Dedifferentiated amniotic fluid mesenchymal stem cell (primary cell): ENCODE results near the gene OPN1LW.
"Not testable (repeated sequence)": the region's sequence is repeated elsewhere in the genome, so short reads cannot be mapped to it uniquely, and the experiment has no call there.

Experiments
- DNase-seq: peaks from one replicate; pipeline ENCODE4 v3.0.0-alpha.2; 2016; ENCODE audit errors: extremely low spot score

Gene OPN1LW

DNA sequence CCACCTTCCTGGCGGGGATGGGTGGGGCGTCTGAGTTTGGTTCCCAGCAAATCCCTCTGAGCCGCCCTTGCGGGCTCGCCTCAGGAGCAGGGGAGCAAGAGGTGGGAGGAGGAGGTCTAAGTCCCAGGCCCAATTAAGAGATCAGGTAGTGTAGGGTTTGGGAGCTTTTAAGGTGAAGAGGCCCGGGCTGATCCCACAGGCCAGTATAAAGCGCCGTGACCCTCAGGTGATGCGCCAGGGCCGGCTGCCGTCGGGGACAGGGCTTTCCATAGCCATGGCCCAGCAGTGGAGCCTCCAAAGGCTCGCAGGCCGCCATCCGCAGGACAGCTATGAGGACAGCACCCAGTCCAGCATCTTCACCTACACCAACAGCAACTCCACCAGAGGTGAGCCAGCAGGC lies at the start of gene OPN1LW:
Gene OPN1LW (plus strand): TSS at position 234 of the 400 bp plus-strand sequence. CDS start 41 bp downstream, at position 275.
- not testable (repeated sequence) for DNase-seq

DNA sequence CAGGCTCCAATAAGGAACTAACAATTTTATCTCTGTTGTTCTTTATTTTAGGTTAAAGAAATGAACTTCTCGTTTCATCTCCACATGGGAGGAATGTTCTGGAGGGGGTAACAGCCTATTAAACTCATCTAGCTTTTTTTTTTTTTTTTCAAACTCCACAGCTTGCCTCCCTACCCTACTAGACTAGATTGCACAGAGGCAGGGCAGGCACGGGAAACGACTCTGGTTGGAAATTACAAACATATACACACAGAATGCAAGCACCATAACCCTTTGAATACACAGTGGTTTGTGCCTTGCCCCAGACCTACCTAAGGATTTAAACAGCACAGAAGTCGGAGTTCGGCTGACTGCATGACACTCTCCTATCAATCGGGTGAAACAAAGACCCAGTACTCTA lies 49.2 kb upstream of the OPN1LW start:
- no peak for DNase-seq

DNA sequence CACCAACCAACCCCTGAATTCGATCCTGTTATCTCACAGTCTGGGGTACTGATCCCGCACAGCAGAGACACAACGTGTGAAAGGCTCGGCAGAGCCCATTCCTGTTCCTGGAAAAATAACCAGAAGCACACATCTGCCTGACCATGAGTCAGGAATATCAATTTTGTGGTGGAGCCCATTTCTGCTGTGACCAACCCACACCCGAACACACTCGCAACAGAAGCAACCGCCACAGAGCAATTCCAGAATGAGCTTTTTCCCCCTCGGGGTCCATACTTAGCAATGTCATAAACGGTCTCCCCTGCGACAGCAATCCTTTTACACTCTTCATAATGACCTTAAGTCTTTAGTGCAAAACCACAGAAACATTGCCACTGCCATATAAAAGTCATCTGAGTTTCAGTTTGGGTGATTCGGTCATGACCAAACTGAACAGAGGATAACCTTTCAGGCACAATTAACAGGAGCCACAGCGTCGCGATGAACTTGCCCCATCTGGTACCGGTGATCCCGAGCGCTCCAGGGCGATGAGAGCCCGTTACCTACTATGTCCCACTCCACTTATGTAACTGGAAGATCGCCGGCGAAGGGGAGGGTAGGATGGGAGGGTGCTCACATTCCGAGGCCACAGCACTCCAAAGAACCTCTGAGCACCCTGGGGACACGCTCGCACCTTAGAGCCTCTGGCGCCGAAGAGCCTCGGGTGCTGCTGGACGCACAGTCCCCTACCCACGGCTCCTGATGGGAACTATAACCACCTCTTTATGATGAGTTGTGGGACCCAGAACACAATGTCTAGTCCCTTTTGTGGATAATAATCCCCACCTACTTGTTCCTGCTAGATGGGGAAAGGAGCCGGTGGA lies 47.7 kb upstream of the OPN1LW start:
- no peak for DNase-seq

DNA sequence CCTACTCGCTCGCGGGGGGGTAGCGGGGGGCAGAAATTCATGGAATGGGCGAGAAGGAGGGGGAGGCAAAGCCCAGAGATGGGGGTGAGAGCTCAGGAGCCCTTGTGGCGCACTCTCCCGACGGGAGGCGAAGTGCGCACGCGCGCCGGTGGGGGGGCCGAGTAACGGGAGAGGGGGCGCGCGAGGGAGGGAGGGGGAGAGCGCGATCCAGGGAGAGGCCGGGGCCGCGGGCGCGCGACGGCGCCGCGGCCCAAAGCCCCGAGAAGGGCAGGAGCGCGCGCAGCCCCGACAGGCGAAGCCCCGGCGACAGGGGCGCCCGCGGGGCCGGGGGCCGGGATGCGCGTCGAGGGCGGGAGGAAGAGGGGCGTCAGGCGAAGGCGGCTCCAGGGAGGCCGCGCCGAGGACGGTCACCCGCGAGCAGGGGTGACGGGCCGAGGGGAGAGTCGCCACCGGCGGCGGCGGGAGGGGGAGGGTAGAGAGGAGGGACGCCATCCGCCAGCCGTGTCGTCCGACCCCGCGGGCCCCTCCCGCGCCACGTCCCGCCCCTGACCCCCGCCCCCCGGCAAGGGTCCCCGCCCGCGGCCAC lies 46.9 kb upstream of the OPN1LW start:
- peak; percentile 32 for DNase-seq

DNA sequence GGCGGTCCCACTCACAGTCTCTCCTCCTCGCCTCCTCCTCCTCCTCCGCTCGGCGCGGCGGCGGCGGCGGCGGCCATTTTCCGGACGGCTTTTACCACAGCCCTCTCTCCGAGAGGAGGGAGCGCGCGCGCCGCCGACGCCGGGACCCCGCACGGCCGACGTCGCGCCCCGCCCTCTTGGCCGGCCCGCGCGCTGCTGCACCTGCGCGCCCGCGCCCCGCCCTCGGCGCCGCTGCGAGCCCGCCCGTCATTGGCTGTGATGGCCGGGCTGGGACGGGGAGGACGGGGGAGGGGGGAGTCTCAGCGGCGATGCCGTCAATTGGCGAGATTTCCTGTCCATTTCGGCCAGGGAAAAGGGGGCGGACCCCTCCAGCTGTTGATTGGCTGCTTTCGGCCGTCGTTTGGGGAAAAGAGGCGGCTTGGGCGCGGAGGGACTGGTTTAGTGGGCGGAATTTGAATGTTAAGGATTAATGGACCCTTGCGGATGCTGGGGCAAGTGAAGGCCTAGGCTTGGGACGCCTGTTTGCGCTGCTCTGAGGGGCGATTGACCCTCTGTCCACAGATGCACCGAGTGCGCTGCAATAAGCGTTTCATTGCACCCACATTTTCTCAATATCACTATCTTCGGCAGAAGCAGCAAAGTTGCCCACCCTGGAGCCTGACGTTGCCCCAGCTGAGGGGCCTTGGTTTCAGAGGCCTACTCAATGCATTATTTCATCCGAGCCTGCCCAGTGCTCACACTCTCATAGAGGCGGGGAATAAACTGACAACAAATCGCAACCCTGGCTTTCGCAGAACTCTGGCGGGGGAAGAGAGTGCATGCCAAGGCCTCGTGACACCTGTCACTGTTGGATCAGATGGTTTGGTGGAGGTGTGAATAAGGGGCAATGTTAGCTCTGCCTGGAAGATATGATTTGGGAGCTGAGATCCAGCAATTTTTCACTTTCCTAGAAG lies 46.2 kb upstream of the OPN1LW start, which contains the start of gene MECP2:
Gene MECP2 (minus strand): TSS at position 129 of the 953 bp plus-strand sequence.
- peak; percentile 79 for DNase-seq

DNA sequence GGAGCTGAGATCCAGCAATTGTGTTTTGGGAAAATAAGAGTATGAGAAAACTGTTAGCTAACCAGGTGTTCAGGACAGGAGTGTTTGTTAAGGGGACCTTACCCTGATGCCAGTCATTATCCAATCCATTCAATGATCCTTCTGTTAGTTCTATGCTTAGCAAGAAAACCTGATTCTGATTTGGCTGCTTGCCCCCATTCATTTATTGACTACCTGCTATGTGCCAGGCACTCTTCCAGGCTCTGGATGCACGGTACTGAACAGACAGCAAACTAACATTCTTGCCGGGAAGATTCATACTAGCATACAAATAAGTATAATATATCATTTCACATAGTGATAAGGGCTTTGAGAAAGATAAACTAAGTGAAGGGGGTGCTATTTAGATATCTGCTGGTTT lies 45.5 kb upstream of the OPN1LW start:
- DNase-seq: no peak

DNA sequence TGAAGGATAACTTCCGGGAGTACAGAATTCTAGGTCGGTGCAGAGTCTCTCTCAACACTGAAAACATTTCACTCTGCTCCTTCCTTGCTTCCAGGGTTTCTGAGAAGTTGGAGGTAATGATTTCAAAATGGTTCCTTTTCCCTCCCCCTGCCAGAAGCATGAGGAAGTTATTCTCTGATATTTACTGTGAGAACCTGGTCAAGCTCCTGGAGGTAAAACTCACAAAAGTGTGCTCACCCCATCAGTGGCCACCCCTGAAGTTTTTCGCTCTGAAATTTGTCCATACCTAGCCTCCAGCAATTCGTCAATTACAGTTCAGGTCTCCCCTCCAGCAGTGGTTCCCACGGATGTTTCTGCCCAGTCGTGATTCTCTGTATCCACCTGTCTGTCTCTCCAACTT lies 30.3 kb upstream of the OPN1LW start:
- DNase-seq: no peak

DNA sequence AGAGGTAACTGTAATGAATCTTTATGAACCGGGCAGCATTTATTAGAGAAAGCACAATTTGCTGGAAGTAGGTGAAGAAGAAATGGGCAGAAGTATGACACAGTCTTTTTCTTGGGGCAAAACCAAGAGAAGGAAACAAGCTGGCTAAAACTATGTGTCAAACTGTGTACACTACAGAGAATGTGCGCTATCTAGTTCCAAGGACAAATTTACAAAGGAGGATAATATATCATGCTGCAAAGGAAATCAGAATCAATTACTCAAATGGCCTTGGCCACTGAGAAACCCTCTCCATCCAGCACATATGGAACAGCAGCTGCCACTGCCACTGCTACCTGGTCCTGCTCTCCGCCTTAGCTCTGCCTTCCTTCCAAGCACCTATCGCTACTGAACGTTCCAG lies 29.4 kb upstream of the OPN1LW start:
- DNase-seq: no peak

DNA sequence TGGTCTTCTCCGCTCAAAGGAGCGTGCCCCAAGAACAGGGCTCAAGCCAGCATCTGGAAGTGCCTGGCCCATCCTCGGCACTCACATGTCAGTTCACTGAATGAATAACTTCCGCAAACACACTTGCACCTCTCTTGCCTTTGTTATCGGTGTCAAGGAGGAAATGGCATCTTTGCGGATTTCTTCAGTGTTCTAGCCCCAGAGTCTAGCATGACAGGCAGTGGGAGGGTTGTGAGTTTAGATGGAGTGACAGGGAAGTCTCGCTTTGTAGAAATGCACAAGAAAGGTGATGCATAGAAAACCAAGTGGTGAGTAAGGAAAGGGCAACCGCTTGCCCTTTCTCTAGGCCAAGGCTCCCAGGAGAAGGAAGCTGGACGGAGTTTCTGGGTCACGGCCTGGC lies 29.0 kb upstream of the OPN1LW start:
- no peak for DNase-seq

DNA sequence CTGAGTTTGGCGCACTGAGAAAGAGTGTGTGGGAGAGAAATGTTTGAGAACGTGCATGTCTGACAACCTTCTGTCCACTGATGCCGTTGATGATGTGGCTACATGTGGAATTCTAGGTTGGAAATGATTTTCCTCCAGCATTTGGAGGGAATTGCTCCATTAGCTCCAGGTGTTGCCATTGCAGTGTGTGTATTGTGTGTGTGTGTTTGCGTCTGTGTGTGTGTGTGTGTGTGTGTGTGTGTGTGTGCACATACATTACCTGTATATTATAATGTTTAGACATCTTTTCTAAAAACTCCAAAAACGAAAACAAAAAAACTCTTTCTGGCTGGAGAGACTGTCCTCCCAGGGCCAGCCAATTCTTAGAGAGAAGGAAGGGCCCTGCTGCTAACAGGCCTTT lies 28.3 kb upstream of the OPN1LW start:
- DNase-seq: no peak

DNA sequence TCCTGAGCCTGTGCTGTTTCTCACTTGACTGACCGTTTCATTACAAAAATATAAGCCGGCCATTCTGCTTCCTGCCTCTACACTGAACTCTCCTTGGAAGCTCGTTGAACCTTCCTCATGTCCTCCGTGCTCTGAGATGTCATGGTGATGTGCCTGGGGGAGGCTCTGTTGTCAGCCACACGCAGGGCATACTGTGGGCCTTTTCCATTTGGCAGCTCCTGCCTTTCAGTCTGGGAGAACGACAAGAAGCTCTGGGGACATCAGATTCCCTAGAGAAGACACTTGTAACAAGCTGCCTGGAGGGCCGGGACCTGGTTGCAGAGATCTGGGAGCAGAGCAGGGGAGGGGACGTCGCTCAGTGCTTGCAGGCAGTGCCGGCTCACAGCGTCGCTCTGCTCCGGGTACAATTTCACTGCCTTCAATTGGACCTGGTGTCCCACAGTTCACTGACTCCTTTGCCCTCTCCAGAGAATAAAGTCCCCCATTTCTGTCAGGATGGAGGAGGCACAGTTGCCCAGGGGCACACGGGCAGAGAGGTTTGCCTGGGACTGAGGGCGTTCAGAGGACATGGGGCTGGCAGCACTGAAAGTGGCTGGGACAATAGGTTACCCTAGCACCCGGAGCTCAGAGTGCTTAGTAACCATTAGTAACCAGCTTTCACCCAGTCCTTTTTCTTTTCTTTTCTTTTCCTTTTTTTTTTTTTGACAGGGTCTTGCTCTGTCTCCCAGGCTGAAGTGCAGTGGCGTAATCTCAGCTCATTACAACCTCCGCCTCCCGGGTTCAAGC lies 27.4 kb upstream of the OPN1LW start:
- DNase-seq: no peak

DNA sequence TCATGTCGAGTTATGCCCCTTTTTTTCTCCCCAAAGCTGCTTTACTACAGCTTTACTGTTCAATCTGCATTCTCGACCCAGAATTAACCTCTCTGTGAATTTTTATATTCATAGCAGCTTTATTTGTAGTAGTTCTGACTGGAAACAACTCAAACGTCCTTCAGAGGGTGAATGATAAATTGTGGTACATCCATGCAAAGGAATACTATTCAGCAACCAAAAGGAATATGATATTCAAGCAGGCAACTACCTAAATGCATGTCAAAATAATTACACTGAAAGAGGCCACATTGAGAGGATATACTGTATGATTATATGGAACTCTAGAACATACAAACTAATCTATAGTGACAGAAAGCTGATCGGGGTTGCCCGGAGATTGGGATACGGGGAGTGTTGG lies 26.5 kb upstream of the OPN1LW start:
- no peak for DNase-seq

DNA sequence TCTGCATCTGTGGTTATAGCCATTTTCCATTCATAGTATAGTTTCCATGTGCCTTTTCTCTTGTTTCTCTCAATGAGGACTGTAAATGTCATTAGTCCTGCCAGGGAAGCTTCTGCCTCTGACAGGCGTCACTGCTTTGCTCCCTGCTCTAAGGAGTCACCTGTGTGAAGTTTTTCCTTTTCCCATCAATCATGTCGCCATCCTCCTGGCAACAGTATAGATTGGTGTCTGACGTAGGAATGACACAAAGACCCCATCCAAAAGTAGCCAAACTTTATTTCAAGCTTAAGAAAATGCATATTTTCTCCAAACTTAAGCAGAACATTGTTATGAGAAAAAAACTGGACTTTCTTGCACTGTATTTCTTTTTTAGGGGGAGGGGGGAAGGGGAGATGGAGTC lies 23.5 kb upstream of the OPN1LW start:
- DNase-seq: no peak

DNA sequence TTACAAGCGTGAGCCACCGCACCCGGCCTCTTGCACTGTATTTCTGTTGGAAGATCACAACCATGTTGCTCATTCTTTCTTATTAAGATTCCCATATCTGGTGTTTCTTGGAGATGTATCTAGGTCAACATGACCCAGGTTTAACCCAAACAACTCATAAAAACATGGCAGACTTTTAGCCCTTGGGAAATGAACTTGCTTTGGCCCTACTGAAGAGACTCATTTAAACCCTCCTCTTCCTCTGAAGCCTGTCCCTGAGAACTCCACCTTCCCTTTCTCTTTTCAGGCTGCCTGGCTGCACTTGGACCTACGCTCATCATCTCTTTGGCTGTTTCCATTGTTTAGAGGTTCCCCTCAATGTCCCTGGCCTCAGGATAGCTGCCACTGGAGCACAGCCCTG lies 22.8 kb upstream of the OPN1LW start:
- no peak for DNase-seq

DNA sequence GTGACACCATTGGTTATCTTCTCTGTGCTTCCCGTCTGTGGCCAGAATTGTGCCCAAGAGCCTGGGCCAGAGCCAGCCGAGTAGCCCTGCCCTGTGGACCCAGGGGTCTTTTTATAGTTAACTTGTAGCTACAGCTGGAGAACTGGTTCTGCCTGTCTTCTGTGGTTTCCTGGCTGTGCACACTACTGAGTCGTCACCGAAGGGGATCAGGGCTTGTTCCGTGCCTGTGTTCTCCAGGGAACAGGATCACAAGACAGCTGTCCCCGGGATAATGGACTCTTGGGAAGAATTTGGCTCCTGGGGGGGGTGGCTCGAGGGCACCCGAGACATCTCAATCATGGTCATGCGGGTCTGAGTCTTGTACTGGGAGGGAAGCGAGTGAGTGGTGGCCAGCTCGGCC lies 22.1 kb upstream of the OPN1LW start:
- DNase-seq: no peak

DNA sequence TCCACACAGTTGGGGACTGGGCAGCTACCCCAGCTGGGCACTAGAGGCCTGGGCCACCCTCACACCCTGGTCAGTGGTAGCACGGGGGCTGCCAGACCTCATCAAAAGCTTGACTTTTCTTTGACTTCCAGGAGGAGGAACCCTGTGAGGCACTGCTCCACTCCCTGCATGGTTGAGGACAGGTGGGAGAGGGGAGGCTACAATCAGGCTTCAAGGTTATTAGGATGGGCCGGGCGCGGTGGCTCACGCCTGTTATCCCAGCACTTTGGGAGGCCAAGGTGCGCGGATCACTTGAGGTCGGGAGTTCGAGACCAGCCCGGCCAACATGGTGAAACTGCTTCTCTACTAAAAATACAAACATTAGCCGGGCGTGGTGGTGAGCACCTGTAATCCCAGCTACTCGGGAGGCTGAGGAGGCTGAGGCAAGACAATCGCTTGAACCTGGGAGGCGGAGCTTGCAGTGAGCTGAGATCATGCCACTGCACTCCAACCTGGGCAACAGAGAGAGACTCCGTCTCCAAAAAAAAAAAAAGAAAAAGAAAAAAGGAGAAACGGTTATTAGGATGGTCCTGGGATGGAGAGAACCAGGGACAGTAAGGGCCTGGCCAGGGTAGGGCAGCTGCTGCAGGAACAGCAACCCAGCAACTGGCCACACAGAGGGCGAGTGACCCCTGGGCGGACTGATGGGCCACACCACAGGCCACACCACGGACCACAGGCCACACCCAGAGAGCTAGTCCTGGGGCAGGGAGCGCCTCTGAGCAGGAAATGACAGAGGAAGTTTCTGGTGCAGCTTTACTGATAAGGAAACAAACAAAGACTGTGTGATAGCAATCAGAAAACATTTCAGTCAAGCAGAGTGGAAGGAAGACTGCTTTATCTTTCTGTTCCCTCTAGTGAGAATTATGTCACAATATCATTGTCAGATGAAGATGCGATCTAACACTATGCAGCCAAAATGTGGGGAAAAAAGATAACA lies 20.5 kb upstream of the OPN1LW start:
- DNase-seq: no peak

DNA sequence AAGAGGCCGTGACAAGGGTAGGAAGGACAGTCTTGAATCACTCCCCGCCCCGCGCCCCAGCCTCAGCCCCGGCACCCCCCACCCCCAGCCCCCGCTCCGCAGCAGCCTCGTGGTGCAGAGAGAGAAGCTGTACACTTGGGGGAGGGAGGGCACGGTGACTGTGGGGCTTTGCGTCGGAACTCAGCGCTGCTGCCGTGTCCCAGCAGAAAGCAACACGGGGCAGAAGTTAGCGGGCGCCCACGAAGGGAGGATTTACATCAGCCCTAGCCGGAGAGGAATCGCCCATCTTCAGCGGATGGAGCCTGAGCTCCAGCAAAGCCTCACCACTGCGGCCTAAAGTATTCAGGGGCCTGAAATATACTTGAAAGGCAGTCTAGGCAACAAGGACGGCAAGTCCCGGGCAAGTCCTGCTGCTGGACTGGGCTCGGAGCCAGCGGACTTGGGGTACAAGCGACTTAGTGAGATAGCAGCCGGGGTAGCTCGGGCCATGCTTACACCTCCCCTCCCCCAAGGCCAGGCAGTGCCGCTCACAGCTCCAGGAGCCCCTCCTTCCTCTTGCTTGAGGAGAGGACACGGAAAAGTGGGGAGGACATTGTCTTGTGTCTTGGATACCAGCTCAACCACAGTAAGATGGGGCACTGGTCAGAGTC lies 18.5 kb upstream of the OPN1LW start:
- no peak for DNase-seq

DNA sequence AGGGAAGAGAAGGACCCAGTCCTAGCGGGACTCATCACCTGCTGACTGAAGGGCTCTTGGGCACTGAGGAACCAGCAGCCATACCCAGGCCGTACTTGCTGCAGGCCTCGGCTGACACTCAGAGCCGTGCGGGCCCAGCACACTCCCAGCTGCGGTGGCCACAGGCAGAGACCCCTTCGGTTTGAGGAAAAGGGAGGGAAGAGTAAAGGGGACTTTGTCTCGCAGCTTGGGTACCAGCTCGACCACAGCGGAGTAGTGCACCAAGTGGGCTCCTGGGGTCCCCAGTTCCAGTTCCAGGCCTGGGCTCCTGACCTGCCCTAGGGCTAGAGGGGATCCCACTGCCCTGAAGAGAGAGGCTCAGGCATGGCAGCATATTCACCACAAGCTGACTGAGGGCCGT lies 17.9 kb upstream of the OPN1LW start:
- DNase-seq: no peak

DNA sequence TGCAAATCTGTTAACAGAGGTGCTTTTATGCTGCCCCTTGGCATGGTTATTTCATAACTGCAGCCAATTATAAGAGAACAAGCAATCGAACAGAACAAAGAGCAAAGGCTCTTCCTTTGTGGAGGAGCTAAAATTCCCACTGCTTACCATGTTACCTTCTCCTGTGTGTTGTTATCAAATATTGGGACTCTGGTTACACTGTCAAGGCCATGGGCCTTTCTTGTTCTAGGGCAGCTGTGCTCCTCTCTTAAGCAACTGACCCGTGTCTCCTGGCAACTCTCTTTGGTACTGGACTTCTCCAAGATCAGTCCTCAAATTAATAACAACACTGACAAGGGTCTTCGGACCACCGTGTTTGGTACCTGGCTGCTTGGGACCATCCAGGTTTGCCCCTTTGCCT lies 12.1 kb upstream of the OPN1LW start:
- DNase-seq: no peak

DNA sequence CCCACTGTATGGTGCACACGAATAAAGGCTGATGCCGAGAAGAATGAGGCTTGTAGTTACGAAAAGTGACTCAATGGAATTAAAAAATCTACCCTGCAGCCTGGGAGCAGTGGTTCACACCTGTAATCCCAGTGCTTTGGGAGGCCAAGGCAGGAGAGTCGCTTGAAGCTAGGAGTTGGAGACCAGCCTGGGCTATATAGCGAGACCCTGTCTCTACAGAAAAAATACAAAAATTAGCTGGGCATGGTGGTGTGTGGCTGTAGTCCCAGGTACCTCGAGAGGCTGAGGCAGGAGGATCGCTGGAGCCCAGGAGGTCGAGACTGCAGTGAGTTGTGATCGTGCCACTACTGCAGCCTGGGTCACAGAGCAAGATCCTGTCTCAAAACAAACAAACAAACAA lies 11.7 kb upstream of the OPN1LW start:
- no peak for DNase-seq
